H9 (cell line): Measurements from ENCODE around the gene NAA30. TPM values are rescaled to one million over a fixed set of nuclear protein-coding genes. Genes with fewer than 3 reads are reported as not detected.

Source experiments
- DNase-seq: peaks from one replicate; pipeline ENCODE4 v3.0.0-alpha.2; 2017
- H2AFZ ChIP-seq: one replicate; pipeline ENCODE4 v1.6.1; 2013; ENCODE audit warnings: mild to moderate bottlenecking, low read length, control low read depth, moderate library complexity
- H2AK5ac ChIP-seq: 2 replicates; pipeline ENCODE4 v1.6.1; 2013; ENCODE audit warnings: low read length, control low read depth, mixed read lengths; ENCODE audit not compliant: insufficient read length
- H2BK120ac ChIP-seq: one replicate; pipeline ENCODE4 v1.6.1; 2013; ENCODE audit warnings: low read depth, mild to moderate bottlenecking, low read length, control low read depth, inconsistent platforms; ENCODE audit not compliant: poor library complexity, severe bottlenecking
- H2BK12ac ChIP-seq: 2 replicates; pipeline ENCODE4 v1.6.1; 2013; ENCODE audit warnings: low read length, control low read depth, mixed read lengths, low read depth; ENCODE audit not compliant: insufficient read length
- H2BK15ac ChIP-seq: 2 replicates; pipeline ENCODE4 v1.6.1; 2013; ENCODE audit warnings: low read depth, low read length, control low read depth
- H2BK20ac ChIP-seq: one replicate; pipeline ENCODE4 v1.6.1; 2013; ENCODE audit warnings: low read depth, mild to moderate bottlenecking, low read length, control low read depth, inconsistent platforms; ENCODE audit not compliant: poor library complexity, severe bottlenecking
- H2BK5ac ChIP-seq: 2 replicates; pipeline ENCODE4 v1.6.1; 2013; ENCODE audit warnings: low read length, control low read depth, mixed read lengths; ENCODE audit not compliant: insufficient read length
- H3K14ac ChIP-seq: 2 replicates; pipeline ENCODE4 v1.6.1; 2013; ENCODE audit warnings: low read length, control low read depth; ENCODE audit not compliant: insufficient read depth
- H3K18ac ChIP-seq: 2 replicates; pipeline ENCODE4 v1.6.1; 2013; ENCODE audit warnings: low read depth, mild to moderate bottlenecking, mixed read lengths, low read length, control low read depth; ENCODE audit not compliant: insufficient read length
- H3K23ac ChIP-seq: 2 replicates; pipeline ENCODE4 v1.6.1; 2013; ENCODE audit warnings: low read length, control low read depth, mixed read lengths, low read depth; ENCODE audit not compliant: insufficient read length
- H3K23me2 ChIP-seq: 2 replicates; pipeline ENCODE4 v1.6.1; 2013; ENCODE audit warnings: low read depth, mild to moderate bottlenecking, mixed read lengths, low read length, control low read depth; ENCODE audit not compliant: insufficient read length, poor library complexity, severe bottlenecking
- H3K27ac ChIP-seq: 2 replicates; pipeline ENCODE4 v1.5.1; 2013; ENCODE audit warnings: low read length, control low read depth, mixed read lengths, low read depth; ENCODE audit not compliant: insufficient read length
- H3K27me3 ChIP-seq: 2 replicates; pipeline ENCODE4 v1.6.1; 2013; ENCODE audit warnings: low read length, control low read depth, inconsistent platforms; ENCODE audit not compliant: insufficient read depth
- H3K4ac ChIP-seq: 2 replicates; pipeline ENCODE4 v1.6.1; 2013; ENCODE audit warnings: low read depth, mild to moderate bottlenecking, control low read depth, inconsistent platforms, low read length, moderate library complexity
- H3K4me1 ChIP-seq: 2 replicates; pipeline ENCODE4 v1.6.1; 2013; ENCODE audit warnings: low read length, control low read depth, inconsistent platforms; ENCODE audit not compliant: insufficient read depth
- H3K4me2 ChIP-seq: 2 replicates; pipeline ENCODE4 v1.6.1; 2013; ENCODE audit warnings: low read length, control low read depth, mixed read lengths; ENCODE audit not compliant: insufficient read length, insufficient read depth
- H3K56ac ChIP-seq: 2 replicates; pipeline ENCODE4 v1.6.1; 2013; ENCODE audit warnings: low read depth, mild to moderate bottlenecking, mixed read lengths, low read length, control low read depth; ENCODE audit not compliant: insufficient read length
- H3K79me1 ChIP-seq: 2 replicates; pipeline ENCODE4 v1.6.1; 2013; ENCODE audit warnings: low read depth, mild to moderate bottlenecking, moderate library complexity, low read length, control low read depth, inconsistent platforms; ENCODE audit not compliant: insufficient read depth, poor library complexity, severe bottlenecking
- H3K79me2 ChIP-seq: 2 replicates; pipeline ENCODE4 v1.6.1; 2013; ENCODE audit warnings: low read length, control low read depth, inconsistent platforms; ENCODE audit not compliant: insufficient read depth
- H3K9ac ChIP-seq: 2 replicates; pipeline ENCODE4 v1.6.1; 2013; ENCODE audit warnings: low read length, control low read depth, mixed read lengths; ENCODE audit not compliant: insufficient read length; ENCODE audit errors: extremely low read depth
- H3K9me3 ChIP-seq: one replicate; pipeline ENCODE4 v1.6.1; 2013; ENCODE audit warnings: low read depth, low read length, inconsistent platforms; ENCODE audit not compliant: control insufficient read depth
- H3T11ph ChIP-seq: one replicate; pipeline ENCODE4 v1.6.1; 2013; ENCODE audit warnings: mild to moderate bottlenecking, low read length, control low read depth, inconsistent platforms
- H4K20me1 ChIP-seq: one replicate; pipeline ENCODE4 v1.6.1; 2013; ENCODE audit not compliant: control insufficient read depth, insufficient read length, insufficient read depth
- H4K5ac ChIP-seq: 2 replicates; pipeline ENCODE4 v1.6.1; 2013; ENCODE audit warnings: low read depth, mild to moderate bottlenecking, mixed read lengths, low read length, control low read depth; ENCODE audit not compliant: insufficient read length
- H4K8ac ChIP-seq: replicated peaks from 2 replicates; pipeline ENCODE4 v1.6.1; 2013; ENCODE audit warnings: low read length, control low read depth, mixed read lengths, low read depth; ENCODE audit not compliant: insufficient read length
- H4K91ac ChIP-seq: 2 replicates; pipeline ENCODE4 v1.6.1; 2013; ENCODE audit warnings: low read depth, mild to moderate bottlenecking, moderate library complexity, mixed read lengths, low read length, control low read depth; ENCODE audit not compliant: insufficient read length
- H3K27ac Mint-ChIP-seq, 3 experiments: 2 replicates in 2 of 3; 3 replicates in 1 of 3; pipeline ENCODE4 v1.8.0; 2020 to 2021; ENCODE audit warnings: mixed read lengths in 3 of 3, mild to moderate bottlenecking in 1 of 3, moderate library complexity in 1 of 3
- H3K27me3 Mint-ChIP-seq: 2 replicates; pipeline ENCODE4 v1.8.0; 2021; ENCODE audit warnings: low read depth, mild to moderate bottlenecking, moderate library complexity, mixed read lengths
- H3K36me3 Mint-ChIP-seq, 3 experiments: 2 replicates in 2 of 3; 3 replicates in 1 of 3; pipeline ENCODE4 v1.8.0; 2020 to 2021; ENCODE audit warnings: low read depth in 3 of 3, mixed read lengths in 3 of 3; ENCODE audit not compliant: insufficient read depth in 1 of 3
- H3K4me1 Mint-ChIP-seq, 2 experiments: 2 replicates each; pipeline ENCODE4 v1.8.0; 2020; ENCODE audit warnings: mixed read lengths in 2 of 2
- H3K4me3 Mint-ChIP-seq, 2 experiments: 2 replicates in 1 of 2; 3 replicates in 1 of 2; pipeline ENCODE4 v1.8.0; 2020 to 2021; ENCODE audit warnings: mild to moderate bottlenecking in 2 of 2, mixed read lengths in 2 of 2, moderate library complexity in 1 of 2
- H3K9me3 Mint-ChIP-seq, 2 experiments: 2 replicates in 1 of 2; 3 replicates in 1 of 2; pipeline ENCODE4 v1.8.0; 2020; ENCODE audit warnings: mild to moderate bottlenecking in 2 of 2, mixed read lengths in 2 of 2, moderate library complexity in 1 of 2
- WGBS: extraction: QIAGEN DNeasy Blood & Tissue Kit; methylation state at CpG from one replicate; pipeline ENCODE4 v1.1.7; 2013; ENCODE audit warnings: missing lambda C conversion rate, low lambda C conversion rate, mixed read lengths; ENCODE audit not compliant: insufficient read length; ENCODE audit errors: extremely low coverage; 5-methylcytosine and 5-hydroxymethylcytosine counted together
- total RNA-seq: library from RNA; stranded (reverse); gene quantifications from 2 replicates; pipeline ENCODE4 v1.2.1, GENCODE V29; 2021
- TF ChIP-seq, protein P1 (sequence below): fragments of 200-600 bp; sonication (generic); conservative IDR thresholded peaks from 3 replicates; pipeline ENCODE4 v1.8.0; 2021; ENCODE audit warnings: antibody characterized with exemption, mild to moderate bottlenecking

NAA30 gene
- total RNA-seq, 1 experiment from 2014 or later = 20.9 TPM

DNA sequence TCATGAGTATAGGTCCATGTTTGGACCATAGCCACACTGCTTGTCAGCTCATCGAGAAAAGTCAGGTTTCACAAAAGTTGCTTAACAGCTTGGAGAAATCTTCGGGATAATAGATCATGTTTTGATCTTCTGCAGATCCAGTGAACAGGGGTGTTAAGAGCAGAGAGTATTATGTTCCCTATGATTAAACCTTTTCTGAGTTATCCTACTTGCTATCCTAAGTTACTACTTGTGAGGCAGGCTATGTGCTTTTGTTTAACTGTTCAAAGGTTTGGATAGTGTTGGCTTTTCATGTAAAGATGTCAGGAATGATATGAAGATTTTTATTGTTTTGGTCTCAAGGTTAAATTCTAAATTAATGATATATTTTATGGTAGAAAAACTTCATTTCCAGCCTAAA lies 11.1 kb downstream of the NAA30 start:
- Mint-ChIP-seq H3K4me3 (no peak overlapping the region), H3K27me3 (no peaks in the 10 kb centered on the region), H3K9me3 (no peaks in the 10 kb centered on the region), H3K36me3 (peaks cover 5 to 40% (median 37%) of the 10 kb centered on the region in 3 experiments; a peak in 6 of 7 replicates), H3K27ac (no peak overlapping the region), H3K4me1 (no peaks in the 10 kb centered on the region)
- 0 out of 2 replicates have a peak, but pooled peaks cover 1% of the 10 kb centered on the region for H3K79me2 ChIP-seq
- H3K4ac ChIP-seq = no peak overlapping the region
- no peaks in the 10 kb centered on the region for H3K23me2 ChIP-seq
- H3K14ac ChIP-seq = no peak overlapping the region
- H3K27ac ChIP-seq = no peak overlapping the region
- H3K79me1 ChIP-seq = no peaks in the 10 kb centered on the region
- no peak for DNase-seq
- no peaks in the 10 kb centered on the region for H3K27me3 ChIP-seq
- no peaks in the 10 kb centered on the region for H4K20me1 ChIP-seq
- no peak overlapping the region for H2BK15ac ChIP-seq
- no peak overlapping the region for H3K9ac ChIP-seq
- H3K23ac ChIP-seq = no peak overlapping the region
- H3K4me2 ChIP-seq = no peak overlapping the region
- no peak overlapping the region for H4K5ac ChIP-seq
- H4K8ac ChIP-seq = no peak overlapping the region
- TF ChIP-seq, protein P1, sequence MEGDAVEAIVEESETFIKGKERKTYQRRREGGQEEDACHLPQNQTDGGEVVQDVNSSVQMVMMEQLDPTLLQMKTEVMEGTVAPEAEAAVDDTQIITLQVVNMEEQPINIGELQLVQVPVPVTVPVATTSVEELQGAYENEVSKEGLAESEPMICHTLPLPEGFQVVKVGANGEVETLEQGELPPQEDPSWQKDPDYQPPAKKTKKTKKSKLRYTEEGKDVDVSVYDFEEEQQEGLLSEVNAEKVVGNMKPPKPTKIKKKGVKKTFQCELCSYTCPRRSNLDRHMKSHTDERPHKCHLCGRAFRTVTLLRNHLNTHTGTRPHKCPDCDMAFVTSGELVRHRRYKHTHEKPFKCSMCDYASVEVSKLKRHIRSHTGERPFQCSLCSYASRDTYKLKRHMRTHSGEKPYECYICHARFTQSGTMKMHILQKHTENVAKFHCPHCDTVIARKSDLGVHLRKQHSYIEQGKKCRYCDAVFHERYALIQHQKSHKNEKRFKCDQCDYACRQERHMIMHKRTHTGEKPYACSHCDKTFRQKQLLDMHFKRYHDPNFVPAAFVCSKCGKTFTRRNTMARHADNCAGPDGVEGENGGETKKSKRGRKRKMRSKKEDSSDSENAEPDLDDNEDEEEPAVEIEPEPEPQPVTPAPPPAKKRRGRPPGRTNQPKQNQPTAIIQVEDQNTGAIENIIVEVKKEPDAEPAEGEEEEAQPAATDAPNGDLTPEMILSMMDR = no peak
- H2BK5ac ChIP-seq = no peak overlapping the region
- no peak overlapping the region for H2BK20ac ChIP-seq
- no peak overlapping the region for H3K56ac ChIP-seq
- H2AK5ac ChIP-seq = no peak overlapping the region
- H4K91ac ChIP-seq = no peak overlapping the region
- H3K9me3 ChIP-seq = no peaks in the 10 kb centered on the region
- no peak overlapping the region for H3K18ac ChIP-seq
- no peak overlapping the region for H2BK12ac ChIP-seq
- WGBS = no CpG with 5 or more reads among the region's 2 CpGs
- no peak overlapping the region for H2BK120ac ChIP-seq
- H3T11ph ChIP-seq = no peak overlapping the region
- no peak overlapping the region for H2AFZ ChIP-seq
- H3K4me1 ChIP-seq = no peaks in the 10 kb centered on the region
